Muscle of leg (tissue), 11 donors: Measurements from ENCODE around the gene BCL11B. TPM values are rescaled to one million over a fixed set of nuclear protein-coding genes. Genes with fewer than 3 reads are reported as not detected.

Source experiments
- DNase-seq: peaks from one replicate; pipeline ENCODE4 v3.0.0; 2013
- H3K27ac ChIP-seq: one replicate; pipeline ENCODE4 v1.5.1; 2013; ENCODE audit warnings: mild to moderate bottlenecking, low read length, control low read depth
- H3K27me3 ChIP-seq: one replicate; pipeline ENCODE4 v1.6.1; 2013; ENCODE audit warnings: low read length; ENCODE audit not compliant: control insufficient read depth, insufficient read depth
- H3K36me3 ChIP-seq: one replicate; pipeline ENCODE4 v1.6.1; 2013; ENCODE audit warnings: low read length; ENCODE audit not compliant: control insufficient read depth, insufficient read depth
- H3K4me1 ChIP-seq: one replicate; pipeline ENCODE4 v1.6.1; 2013; ENCODE audit warnings: low read length; ENCODE audit not compliant: control insufficient read depth, insufficient read depth
- H3K4me3 ChIP-seq: one replicate; pipeline ENCODE4 v1.5.1; 2013; ENCODE audit warnings: low read length, control low read depth
- H3K9me3 ChIP-seq: replicated peaks from 2 replicates; pipeline ENCODE4 v1.6.1; 2013; ENCODE audit warnings: low read depth, low read length; ENCODE audit not compliant: control insufficient read depth
- WGBS: methylation state at CpG from one replicate; pipeline ENCODE4 v1.1.5; 2013; ENCODE audit warnings: missing lambda C conversion rate; ENCODE audit not compliant: insufficient coverage; 5-methylcytosine and 5-hydroxymethylcytosine counted together
- polyA plus RNA-seq, 8 donors: library from polyadenylated mRNA; unstranded; fragments of 120-200 nt; gene quantifications; one replicate each; pipeline versions ENCODE4 v1.2.1 to v1.2.3, GENCODE V29; 2013; ENCODE audit warnings: inconsistent platforms in 1 of 8, low replicate concordance in 1 of 8; ENCODE audit not compliant: insufficient read length in 8 of 8, insufficient read depth in 1 of 8
- total RNA-seq: library from RNA; stranded (reverse); fragments of 120-200 nt; gene quantifications from one replicate; pipeline ENCODE4 v1.2.4, GENCODE V29; 2013

Gene BCL11B
- total and polyA plus RNA-seq, 9 donors, result 0.89 to 6.3 (median 1.4) TPM

DNA sequence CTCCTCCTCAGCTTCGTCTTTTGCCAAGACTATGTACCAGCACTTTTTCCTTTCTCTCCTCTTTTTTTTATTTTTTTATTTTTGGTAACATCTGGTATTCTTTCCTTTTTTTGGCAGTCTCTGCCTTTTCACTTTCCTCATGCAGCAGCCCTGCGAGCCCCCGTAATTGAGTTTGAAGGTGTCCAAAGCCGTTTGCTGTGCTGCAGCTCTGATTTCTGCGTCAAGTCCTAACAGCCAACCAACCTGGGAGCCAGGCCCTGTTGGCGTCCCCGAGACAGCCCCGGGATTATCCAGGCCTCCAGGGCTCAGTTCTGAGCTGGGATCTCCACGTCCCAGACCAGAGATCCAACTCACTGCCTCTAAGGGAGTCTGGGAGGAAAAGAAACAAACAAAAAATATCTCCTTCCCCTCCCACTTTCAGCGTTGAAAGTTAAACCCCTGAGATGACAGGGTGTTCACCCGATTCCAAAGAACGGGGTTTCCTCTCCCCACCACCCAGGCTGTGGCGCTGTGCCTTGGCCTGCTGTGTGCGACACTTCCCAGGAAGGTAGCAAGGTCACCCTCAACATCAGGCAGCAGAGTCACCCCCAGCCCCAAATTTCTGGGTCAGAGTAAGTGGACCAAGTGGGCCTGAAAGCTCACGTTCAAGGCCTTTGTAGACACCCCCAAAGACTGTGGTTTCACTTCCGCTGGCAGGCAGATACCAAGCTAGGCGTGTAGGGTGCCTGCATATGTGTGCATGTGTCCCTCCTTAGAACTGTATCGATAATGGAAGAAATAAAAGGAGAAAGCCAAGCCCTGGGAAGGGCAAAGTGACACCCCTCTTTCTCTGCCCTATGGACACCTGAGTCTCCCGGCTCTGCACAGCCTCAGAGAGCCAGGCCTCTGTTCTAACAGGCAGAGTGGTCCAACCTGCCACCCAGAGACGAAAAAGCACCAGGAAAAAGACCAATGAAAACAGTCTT is 11.1 kb downstream of the BCL11B start:
- Histone ChIP-seq H3K27ac (peak overlapping the region; percentile 64), H3K27me3 (peaks cover 50% of the 10 kb centered on the region), H3K9me3 (no peaks in the 10 kb centered on the region), H3K36me3 (no peaks in the 10 kb centered on the region), H3K4me1 (peaks cover 50% of the 10 kb centered on the region), H3K4me3 (no peak overlapping the region)
- DNase-seq, result peak; percentile 81
- 31% methylated on average over 8 of the region's 20 CpGs for WGBS

DNA sequence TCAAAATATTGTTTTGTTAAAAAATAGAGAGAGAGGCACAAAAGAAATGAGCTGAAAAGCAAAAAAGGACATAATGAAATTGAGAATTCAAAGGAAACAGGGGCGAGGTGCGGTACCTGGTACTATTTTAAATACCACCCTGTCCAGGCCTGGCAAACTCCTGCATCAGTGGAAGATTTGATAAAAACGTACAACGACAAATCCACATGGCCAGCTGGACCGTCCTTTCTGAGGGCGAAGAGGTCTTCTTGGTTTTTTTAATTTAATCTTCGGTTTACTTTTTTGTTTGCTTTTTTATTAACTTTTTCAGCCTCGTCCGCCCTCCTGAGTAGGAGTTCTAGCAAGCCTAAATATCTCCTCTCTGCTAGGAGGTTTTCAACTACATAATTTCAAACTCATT is 11.9 kb downstream of the BCL11B start:
- Histone ChIP-seq H3K9me3 (no peaks in the 10 kb centered on the region), H3K27ac (no peak overlapping the region), H3K4me3 (no peak overlapping the region), H3K4me1 (peaks cover 50% of the 10 kb centered on the region), H3K27me3 (peaks cover 47% of the 10 kb centered on the region), H3K36me3 (no peaks in the 10 kb centered on the region)
- no peak for DNase-seq
- no CpG with 5 or more reads among the region's 9 CpGs for WGBS

DNA sequence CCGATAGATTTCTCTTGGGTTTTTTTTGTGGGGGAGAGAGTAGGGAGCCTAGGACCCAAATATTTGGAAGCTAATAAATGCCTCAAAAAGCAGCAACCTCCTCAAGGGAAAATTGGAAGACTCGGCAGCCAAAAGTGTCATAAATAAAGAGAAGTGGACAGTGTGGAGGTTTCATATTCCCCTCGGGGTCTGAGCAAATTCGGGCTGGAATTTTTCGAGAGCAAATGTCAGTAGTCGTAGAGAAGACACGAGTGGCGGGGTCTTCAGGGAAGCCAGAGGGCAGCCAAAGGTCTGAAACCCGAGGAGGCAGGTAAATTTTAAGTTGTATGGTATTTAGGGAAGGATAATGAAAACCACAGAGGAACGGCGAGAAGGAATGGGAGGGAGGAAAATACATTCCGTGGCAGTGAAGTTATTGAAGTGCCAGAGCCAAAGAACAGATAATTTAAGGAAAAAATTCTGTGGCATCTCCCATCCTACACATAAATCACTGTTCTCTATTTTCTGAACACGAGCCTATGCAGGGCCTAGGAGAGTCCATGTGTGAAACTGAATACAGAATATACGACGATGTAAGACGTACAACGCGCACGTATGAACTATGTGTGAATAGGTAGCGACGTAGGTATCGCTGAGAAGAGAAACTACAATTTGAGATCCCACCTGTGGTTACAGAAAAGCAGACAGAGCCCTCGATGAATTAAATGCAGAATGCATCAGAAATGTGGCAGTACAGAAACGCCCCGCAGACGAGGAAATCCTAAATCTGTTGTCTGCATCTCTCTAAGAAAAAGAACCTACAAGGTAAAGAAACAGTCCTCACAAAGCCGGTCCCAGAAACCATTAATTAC is 12.9 kb downstream of the BCL11B start:
- no peak overlapping the region for H3K4me3 ChIP-seq
- 36% methylated on average over 18 of the region's 27 CpGs for WGBS
- H3K4me1 ChIP-seq, result peaks cover 55% of the 10 kb centered on the region
- H3K27me3 ChIP-seq, result peaks cover 46% of the 10 kb centered on the region
- no peaks in the 10 kb centered on the region for H3K36me3 ChIP-seq
- peak overlapping the region; percentile 65 for H3K27ac ChIP-seq
- peak; percentile 74 for DNase-seq
- no peaks in the 10 kb centered on the region for H3K9me3 ChIP-seq

DNA sequence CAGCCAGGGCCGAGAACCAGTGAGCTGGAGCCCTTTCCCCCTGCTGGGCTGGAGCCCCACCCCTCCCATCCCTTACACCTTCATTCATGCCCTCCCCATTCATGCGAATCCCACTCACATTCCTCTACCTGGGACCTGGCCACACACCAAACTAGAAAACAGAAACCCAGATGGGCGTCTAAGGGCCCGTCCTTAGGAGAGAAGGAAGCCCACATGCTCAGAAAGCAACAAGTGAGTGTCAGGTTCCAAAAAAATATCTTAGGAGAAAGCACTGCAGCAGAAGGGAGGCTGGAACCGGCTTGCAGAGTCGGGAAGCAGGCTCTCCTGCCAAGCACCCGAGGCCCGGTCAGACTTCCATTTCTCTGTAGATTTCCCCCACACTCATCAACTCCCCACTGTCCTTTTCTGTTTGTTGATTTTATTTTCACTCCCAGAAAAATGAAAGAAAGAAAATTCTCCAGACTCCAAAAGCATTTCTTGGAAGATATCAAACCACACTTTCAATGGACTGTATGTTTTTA is 13.6 kb downstream of the BCL11B start:
- Histone ChIP-seq H3K4me1 (peaks cover 55% of the 10 kb centered on the region), H3K27me3 (peaks cover 47% of the 10 kb centered on the region), H3K36me3 (no peaks in the 10 kb centered on the region), H3K4me3 (no peak overlapping the region), H3K9me3 (no peaks in the 10 kb centered on the region), H3K27ac (peak overlapping the region; percentile 65)
- DNase-seq, result peak; percentile 78
- 11% methylated on average over 4 of the region's 8 CpGs for WGBS

DNA sequence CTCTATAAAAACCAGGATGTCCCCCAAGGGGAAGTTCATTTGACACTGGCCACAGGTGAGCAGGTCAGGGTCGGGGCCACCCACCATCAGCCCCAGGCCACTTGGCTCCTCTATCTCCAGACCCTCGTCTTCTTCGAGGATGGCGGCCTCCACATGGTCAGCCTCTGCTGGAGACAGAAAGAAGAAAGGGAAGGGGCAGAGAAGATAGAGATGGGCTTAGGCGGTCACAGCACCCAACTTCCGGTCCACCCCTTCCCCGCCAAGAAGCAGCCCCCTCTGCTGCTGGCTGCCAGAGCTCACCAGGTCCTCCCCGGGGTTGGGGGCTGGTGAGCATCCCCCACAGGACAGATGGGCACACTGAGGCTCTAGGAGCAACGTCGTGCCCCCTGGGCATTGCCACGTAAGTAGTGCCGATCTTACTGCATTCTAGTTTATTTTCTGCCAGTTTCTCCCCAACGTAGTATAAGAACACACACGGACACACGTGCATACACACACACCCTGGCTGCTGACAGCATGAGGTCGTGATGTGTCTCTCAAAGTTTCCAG is 14.2 kb downstream of the BCL11B start:
- H3K27ac ChIP-seq, result peak overlapping the region; percentile 65
- 65% methylated on average over 2 of the region's 16 CpGs for WGBS
- H3K27me3 ChIP-seq, result peaks cover 47% of the 10 kb centered on the region
- H3K36me3 ChIP-seq, result no peaks in the 10 kb centered on the region
- no peak for DNase-seq
- peaks cover 51% of the 10 kb centered on the region for H3K4me1 ChIP-seq
- no peaks in the 10 kb centered on the region for H3K9me3 ChIP-seq
- H3K4me3 ChIP-seq, result no peak overlapping the region

DNA sequence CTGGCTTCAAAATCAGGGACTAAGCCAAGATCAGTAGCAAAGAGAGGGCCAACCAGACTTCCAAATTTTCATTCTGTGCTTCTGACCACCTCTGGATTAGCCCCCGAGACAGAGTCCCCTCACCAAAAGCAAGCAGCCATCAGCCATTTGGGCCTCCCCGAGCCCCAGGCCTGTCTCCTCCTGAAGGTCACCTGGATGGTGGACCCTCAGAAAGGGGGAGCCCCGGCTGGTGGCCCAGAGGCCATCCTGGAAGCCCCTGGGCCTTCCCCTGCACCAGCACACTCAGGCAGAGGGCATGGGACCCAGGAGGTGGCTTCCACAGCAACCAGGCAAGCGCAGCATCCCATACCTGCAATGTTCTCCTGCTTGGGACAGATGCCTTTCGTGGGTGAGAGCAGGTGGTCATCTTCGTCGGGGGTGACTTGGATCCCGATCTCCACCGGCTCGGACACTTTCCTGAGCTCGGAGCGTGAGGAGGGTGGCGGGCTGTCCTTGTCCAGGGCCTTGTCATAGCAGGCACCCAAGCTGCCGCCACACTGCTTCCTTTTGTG is 14.8 kb downstream of the BCL11B start:
- Histone ChIP-seq H3K4me3 (no peak overlapping the region), H3K27me3 (peaks cover 42% of the 10 kb centered on the region), H3K27ac (no peak overlapping the region), H3K36me3 (no peaks in the 10 kb centered on the region), H3K9me3 (no peaks in the 10 kb centered on the region), H3K4me1 (peaks cover 46% of the 10 kb centered on the region)
- DNase-seq, result no peak
- WGBS, result 90% methylated on average over 14 of the region's 14 CpGs

DNA sequence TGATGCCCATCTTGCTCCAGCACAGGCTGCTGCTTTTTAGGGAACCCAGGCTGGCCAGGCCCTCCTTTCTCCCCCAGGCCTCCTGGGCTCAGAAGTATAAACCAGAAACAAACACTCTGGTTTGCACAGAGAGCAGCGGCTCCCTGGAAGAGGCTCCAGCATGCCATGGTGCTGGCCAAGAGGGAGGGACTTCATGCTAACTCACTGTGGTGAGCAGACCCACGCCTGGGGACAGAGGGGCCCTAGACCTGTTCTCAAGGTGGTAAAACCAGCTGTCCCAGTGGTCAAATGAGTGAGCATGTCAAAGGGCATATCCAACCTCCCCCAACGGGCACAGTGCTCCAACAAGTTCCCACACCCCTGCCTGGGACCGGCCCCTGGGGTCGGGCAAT is 15.5 kb downstream of the BCL11B start:
- Histone ChIP-seq H3K4me3 (no peak overlapping the region), H3K27me3 (peaks cover 37% of the 10 kb centered on the region), H3K27ac (no peak overlapping the region), H3K4me1 (peaks cover 39% of the 10 kb centered on the region), H3K36me3 (no peaks in the 10 kb centered on the region), H3K9me3 (no peaks in the 10 kb centered on the region)
- WGBS, result 79% methylated on average over 2 of the region's 5 CpGs
- DNase-seq, result no peak

DNA sequence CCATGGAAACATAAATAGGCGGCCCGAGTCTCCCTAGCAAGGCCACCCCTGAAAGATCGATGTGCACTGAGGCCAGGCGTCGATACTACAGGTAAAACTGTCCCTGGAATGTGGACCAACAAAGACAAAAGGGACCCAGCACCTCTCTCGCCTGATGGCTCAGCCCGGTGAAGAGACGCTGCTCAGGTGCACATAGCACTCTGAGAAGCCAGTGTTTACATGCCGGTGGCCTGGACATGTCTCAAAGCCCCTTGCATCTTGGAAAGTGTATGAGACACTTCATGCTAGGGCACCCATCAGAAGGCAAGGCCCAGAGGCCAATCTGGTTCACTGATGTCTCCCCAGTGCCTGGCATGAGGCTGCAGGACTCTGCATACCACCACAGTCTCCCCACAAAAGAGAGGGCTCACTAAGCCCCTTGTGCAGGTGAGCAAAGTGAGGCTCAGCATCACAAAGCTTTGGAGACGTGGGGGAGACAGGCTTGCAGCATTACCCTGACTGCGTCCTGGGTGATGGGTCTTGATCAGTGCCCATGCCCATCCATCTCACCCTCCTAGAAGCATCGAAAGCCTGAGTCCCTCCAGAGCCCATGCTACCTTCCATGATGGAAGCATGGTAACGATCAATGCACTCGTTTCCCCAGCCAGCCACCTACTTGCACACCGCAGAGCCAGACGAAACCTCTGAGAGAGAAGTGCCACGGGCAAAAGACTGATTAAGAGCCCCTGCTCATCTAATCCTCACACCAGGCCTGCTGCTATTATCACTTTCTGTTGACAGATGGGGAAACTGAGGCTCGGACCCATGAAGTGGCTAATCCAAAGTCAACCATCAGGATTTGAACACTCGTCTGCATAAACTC is 16.1 kb downstream of the BCL11B start:
- peaks cover 34% of the 10 kb centered on the region for H3K27me3 ChIP-seq
- 79% methylated on average over 18 of the region's 19 CpGs for WGBS

DNA sequence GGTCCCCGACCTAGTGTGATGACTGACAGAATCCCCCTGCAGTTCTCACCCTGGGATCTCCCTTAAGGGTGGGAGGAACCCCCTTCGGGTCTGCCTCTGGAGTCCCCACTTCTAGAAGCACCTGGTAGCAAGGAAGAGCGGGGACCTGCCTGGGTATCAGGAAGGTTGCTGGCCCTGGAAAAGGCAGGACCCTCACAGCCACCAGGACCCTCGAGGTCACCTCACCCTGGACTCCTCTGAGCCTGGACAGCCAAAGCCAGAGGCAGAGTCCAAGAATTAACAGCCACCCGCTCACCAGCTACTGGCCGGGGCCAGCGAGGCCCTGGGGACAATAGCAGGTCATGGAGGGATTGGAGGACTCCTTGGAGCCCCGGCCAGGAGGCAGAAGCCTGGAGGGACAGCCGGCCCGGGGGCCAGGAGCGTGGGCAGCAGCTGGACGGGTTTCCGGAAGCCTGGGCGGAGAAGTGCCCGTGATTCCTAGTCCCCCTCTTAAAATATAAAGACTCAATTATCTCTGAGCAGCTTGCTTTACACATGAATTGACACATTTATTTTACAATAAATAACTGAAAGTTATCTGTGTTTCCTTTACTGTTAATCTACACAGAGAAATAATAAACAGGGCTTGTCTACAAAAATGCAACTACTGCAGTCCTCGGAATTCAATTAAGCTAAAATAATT is 17.5 kb downstream of the BCL11B start:
- WGBS, result 71% methylated on average over 11 of the region's 16 CpGs
- no peak overlapping the region for H3K27ac ChIP-seq

More for the DNA sequence above, 16.1 kb downstream of the BCL11B start:
- no peaks in the 10 kb centered on the region for H3K9me3 ChIP-seq
- H3K4me1 ChIP-seq, result peaks cover 32% of the 10 kb centered on the region
- no peak overlapping the region for H3K27ac ChIP-seq
- no peak overlapping the region for H3K4me3 ChIP-seq
- DNase-seq, result no peak
- no peaks in the 10 kb centered on the region for H3K36me3 ChIP-seq

More for the DNA sequence above, 17.5 kb downstream of the BCL11B start:
- peaks cover 31% of the 10 kb centered on the region for H3K27me3 ChIP-seq
- H3K4me3 ChIP-seq, result no peak overlapping the region
- H3K4me1 ChIP-seq, result peaks cover 25% of the 10 kb centered on the region
- no peak for DNase-seq
- H3K9me3 ChIP-seq, result no peaks in the 10 kb centered on the region
- no peaks in the 10 kb centered on the region for H3K36me3 ChIP-seq
